Inflammatory macrophage treated with lipopolysaccharide for 4 hours (primary cell): Measurements from ENCODE around the gene DNASE2B.
A peak's percentile ranks its signal among the peaks of the same experiment; 100 is the strongest.
"Not testable (repeated sequence)": the region's sequence is repeated elsewhere in the genome, so short reads cannot be mapped to it uniquely, and the experiment has no call there.

ENCODE experiments used
- DNase-seq: peaks from one replicate; pipeline ENCODE4 v3.0.0-alpha.2; 2020

The DNASE2B gene

DNA sequence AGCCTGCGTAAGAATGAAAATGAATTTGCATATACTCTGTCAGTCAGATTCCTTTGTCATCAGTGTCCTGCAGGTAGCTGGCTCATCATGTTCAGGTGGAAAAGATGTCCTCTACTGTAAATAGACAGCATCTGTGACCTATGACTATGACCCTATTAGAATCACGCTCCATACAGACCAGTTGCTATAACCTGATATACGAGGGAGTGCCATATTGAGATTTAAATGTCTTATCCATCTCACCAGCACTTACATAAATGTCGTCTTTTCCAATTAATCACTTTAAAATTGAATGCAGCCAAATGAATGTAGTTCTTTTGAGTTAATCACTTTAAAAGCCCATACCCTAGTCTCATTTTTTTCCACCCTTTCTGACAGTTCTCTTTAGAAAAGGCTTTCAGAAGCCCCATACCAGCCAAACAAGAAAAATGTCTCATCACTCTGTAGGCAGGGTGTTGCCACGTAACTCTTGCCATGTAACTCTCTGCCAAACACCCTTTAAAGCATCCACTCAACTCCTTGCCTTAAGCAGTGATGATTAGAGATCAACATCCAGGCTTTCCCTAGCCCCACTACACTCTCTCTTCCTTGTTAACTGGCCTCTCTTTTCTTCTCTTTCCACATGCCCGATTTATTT lies 26.3 kb downstream of the DNASE2B start:
- no peak for DNase-seq

- peak; percentile 81 for DNase-seq
These were observed 27.0 kb downstream of the DNASE2B start for GRCh38 chr1:84425150-84425896.

DNA sequence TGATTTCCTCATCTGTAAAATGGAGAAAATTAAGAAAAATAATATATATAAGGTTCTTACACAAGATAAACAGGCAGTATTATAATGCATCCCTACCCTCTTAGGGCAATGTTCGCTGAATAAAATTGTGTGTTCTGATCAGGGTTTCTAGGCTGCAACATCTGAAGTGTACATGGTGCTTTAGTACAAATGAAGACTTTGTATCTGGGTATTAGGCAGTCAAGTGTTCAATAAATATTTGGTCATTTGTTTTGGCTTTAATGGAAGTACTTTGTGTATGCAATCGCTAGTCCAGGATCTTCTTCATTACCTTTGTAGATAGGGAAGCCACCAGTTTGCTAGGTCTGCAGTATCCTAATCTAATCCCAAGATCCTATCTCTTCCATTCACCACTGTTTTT lies 28.1 kb downstream of the DNASE2B start:
- no peak for DNase-seq

DNA sequence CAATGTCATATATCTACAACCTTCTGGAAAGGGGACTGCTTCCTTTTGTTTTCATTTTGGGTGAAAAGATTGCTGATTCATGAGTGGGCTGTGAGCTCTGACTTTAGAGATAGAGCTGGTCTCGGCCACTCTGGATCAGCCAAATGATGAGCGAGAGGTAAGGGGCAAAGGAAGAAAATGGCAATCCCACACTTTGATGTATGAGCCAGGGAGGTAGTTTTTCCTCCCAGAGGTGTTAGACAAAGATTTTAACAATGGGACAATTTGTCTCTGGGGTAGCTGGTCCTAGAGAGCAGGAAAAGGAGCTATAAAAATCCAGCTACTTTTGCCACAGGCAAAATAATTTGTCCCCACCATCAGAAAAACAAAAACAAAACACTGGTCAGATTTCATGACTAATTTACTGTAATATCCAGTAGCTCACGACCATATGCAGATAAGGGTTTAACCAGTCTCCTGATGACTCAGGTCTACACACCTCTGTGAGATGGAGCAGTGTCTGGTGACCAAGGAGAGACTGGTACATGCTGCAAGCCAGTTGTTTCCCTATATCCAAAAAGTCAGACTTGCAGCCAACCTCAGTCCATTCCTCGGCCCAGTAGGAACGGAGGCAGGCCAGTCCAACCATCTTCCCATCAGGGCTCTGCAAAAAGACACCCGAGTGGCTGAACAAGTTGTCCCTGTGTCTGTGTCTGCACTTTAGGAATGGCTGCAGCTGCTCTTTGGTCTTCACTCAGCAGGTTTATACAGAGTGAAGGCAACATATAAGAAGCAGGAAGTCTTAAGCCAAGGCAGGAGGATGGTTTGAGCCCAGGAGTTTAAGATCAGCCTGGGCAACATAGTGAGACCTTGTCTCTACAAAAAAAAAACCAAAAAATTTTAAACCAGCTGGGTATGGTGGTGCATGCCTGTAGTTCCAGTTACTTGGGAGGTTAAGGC lies 29.2 kb downstream of the DNASE2B start:
- no peak for DNase-seq

DNA sequence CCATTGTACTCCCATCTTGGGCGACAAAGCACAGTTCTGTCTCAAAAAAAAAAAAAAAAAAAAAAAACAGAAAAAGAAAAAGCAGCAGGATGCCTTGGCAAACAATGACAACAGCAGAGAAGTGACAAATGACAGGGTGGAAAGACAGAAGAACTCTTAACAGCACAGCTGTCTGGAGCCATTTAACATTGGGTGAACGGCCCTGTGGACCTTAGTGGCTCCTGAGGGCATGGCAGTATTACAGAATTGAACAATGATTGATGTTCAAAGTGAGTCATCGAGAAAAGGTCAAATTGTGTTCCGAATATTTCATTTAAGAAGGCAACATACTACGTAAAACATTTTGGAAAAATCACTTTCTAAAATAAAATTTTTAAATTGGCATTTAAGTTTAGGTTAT lies 30.0 kb downstream of the DNASE2B start:
- no peak for DNase-seq

GRCh38 chr1:84429231-84429630 lies 30.9 kb downstream of the DNASE2B start:
- no peak for DNase-seq

DNA sequence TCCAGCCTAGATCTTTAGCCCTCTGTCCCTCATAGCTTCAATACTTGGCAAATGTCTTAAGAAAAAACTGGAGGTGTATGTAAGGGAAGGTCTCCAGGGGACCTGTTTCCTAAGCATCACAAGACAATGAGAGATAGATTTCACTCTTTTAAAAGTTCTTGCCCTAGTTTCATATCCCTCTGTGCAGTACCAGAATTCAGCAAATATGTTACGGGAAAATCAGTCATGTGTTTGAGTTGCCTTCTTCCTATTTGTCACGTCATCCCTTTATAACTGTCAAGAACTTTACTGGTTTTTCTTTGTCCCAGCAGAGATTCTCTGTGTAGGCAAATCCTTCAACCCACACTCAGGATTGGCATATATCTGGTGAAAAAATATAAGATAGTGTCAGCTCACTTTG lies 32.3 kb downstream of the DNASE2B start:
- DNase-seq = peak; percentile 84

DNA sequence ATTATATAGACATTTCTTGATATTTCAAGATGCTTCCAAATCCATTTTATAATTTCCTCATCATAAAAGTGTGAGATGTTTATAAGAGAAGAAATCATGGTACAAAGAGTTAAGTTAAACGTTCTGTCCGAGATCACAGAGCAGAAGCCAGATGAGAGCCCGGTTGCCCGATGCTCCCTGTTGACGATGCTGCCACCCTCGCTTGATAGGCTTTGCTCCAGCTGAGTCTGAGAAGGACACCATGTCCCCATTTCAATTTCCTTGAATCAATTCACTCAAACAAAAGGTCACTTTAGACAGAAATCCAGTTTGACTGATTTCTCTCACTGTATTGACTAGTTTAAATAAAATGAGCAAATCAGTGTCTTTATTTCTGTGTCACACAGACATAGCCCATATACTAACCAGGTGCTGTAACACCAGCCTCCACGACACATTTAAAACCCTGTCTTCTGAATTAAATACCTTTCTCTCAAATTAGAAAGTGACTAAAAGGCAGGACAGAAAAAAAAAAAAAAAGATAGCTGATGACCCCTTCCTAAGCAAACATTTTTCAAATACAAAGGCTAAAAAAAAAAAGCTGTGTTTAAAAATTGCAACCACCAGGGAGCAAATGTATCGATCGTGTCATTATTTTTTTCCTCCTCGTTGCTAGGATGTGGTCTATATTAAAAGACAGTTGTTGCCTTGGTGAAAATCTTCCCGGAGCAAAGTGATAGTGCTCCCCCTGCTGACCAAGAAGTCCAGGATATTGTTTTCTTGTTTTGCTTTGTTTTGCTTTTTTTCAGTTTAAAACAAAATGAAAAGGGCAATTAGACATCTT lies 35.2 kb downstream of the DNASE2B start:
- peak; percentile 70 for DNase-seq

DNA sequence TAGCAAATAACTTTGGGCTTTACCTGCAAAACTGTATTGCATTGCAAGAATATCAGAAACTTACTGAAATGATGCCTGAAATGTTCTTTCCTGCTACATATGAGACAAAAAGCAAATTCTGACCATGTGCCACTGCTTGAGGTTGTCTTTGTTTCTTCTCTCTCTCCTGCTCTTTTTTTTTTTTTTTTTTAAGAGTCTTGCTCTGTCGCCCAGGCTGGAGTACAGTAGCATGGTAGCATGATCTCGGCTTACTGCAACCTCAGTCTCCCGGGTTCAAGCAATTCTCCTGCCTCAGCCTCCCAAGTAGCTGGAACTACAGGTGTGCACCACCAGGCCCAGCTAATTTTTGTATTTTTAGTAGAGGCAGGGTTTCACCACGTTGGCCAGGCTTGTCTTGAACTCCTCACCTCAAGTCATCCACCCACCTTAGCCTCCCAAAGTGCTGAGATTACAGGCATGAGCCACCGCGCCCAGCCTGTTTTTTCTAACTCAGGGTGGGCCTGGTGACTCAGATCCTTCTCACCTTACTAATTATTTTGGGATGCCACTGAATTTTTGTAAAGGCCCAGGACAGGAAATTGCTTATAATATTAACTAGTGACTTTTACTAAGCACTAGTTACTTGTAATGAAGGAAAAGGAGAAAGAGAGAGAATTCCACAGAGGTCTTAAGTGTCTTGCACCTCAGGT lies 35.9 kb downstream of the DNASE2B start:
- no peak for DNase-seq

DNA sequence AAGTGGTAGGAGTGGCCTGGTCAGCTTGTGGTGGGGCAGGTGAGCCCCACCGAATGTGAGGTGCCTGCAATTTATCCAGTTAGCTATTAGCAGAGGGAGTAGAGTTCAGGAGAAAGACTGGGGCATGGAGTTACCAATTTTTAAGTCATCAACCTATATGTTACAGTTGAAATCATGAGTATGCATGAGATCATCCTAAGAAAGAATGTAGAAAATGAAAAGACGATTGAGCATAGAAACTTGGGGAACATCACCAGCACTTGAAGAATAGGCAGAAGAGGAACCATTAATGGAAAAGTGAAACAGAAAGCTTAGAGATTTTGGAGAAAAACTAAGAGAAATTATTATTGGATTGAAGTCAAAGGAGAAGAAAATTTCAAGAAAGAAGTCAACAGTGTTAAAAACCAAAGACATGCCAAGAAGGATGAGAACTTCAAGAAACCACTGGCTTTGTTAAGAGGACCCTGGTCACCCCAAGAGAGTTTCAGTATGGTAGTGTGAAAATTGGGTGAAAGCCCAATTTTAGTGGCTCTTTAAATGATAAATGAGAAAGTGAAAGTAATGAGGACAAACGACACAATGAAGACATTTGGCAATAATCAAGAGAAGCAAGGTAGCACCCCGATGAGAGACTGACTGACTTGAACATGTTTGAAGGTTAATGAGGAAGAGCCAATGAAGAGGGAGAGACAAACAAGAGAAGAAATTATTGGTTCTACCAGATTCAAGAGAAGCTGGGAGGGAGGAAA lies 36.7 kb downstream of the DNASE2B start:
- peak; percentile 85 for DNase-seq

- peak; percentile 87 for DNase-seq
These were observed 38.8 kb downstream of the DNASE2B start for GRCh38 chr1:84436876-84437655.

GRCh38 chr1:84442256-84442655 lies 44.0 kb downstream of the DNASE2B start:
- DNase-seq = peak; percentile 96

- DNase-seq = not testable (repeated sequence)
These were observed 44.7 kb downstream of the DNASE2B start for GRCh38 chr1:84442747-84443646.

DNA sequence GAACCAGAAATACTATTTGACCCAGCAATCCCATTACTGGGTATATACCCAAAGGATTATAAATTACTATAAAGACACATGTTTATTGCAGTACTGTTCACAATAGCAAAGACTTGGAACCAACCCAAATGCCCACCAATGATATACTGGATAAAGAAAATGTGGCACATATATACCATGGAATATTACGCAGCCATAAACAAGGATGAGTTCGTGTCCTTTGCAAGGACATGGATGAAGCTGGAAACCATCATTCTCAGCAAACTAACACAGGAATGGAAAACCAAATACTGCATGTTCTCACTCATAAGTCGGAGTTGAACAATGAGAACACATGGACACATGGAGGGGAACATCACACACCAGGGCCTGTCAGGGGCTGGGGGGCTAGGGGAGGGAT lies 50.4 kb downstream of the DNASE2B start:
- not testable (repeated sequence) for DNase-seq

DNA sequence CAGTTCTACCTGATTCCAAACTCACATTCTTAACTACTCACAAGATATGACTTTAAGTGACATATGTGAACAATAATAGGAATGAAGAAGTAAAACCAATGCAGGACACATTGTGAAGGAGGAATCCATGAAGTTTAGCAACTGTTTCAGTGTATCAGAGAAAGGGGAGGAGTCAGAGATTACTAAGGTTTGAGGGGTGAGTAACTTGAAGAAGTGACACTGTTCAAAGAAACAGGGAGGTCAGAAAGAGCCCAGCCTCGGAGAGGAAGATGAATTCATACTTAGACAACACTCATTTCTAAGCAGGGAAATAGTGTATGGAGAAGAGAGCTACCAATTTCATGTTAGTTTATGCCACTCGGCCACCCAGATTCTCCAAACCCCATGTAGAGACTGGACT lies 52.6 kb downstream of the DNASE2B start:
- DNase-seq = peak; percentile 91

DNA sequence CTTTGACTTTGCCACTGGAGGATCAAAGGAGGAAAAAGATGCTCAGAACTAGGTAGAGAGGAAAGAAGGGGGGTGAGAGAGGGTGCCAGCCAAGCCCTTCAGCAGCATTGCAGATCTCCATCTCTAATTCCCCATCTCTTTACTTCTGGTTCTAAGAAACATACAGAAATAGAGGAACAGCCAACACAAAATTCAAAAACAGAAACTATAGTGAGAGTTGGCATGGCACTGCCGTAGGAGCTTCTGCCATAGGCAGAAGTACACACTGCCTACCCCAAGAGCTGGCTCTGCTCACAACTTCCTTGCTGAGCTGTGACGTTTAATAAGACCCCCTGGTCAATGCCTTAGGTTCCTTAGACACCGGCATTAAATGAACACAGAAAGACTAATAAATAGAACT lies 54.2 kb downstream of the DNASE2B start:
- peak; percentile 27 for DNase-seq

DNA sequence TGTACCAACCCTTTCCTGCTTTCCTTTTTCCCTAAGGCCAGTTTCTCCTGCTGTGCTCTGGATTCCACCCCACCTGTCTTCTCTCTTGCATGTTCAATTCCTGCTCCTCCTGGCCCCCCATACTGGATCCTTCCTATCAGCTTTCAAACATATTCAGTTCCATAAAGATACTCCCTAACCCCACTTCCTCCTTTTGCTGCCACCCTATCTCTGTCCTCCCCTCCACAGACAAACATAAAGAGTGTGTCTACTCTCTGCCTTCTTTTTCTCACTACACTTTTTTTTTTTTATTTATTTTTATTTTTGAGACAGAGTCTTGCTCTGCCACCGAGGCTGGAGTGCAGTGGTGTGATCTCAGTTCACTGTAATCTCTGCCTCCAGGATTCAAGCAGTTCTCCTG lies 63.8 kb downstream of the DNASE2B start:
- DNase-seq = no peak
